ENCODE data around the gene UGT1A7.
"Not testable (repeated sequence)": the region's sequence is repeated elsewhere in the genome, so short reads cannot be mapped to it uniquely, and the experiment has no call there.

Gene UGT1A7

GRCh38 chr2:233680361-233681045 lies 1.2 kb upstream of the UGT1A7 start:
- DNase-seq (ENCODE audit: low read depth in 1 of 2, low spot score in 1 of 2) = no peak

- no peak for DNase-seq (ENCODE audit: low read depth in 1 of 2, low spot score in 1 of 2)
Observed at GRCh38 chr2:233684640-233685039, 2.9 kb downstream of the UGT1A7 start.

DNA sequence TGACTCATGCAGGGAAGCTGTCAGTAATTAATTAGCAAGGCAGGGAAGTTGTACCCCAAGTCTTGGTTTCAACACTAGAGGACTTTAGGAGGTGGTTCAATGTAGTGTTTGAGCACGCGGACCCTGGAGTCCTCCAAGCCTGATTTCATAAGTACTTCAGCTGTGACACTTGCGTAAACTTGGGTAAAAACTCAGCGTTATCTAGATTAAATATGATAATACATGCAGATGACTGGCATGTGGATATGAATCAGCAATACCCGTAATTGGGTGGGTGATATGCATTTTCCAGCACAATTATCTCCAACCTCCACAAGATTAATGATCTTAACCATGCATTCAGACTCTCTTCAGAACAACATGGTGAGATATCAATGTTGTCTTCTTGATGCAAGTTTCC lies 5.2 kb downstream of the UGT1A7 start:
- DNase-seq (ENCODE audit: low read depth in 1 of 2, low spot score in 1 of 2) = no peak

GRCh38 chr2:233688341-233688740 lies 6.6 kb downstream of the UGT1A7 start:
- DNase-seq (ENCODE audit: low read depth in 1 of 2, low spot score in 1 of 2) = no peak

DNA sequence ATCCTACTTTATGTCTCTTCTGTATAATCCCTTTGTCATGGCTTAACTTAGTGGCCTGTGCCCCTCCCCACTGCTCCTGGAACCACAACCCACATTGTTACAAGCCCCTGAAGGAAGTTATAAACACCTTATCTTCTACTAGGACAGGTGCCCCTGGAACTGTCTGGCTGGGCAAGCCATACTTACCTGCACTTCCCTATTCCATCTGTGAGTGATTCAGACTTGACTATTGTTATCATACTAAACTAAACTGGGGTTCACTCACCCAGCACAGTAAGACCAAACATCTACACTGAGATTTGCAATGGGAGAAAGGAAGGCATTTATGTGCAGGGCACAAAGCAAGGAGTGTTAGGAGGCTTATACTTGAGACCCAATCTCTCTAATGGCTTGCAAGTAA lies 7.3 kb downstream of the UGT1A7 start:
- DNase-seq (ENCODE audit: low read depth in 1 of 2, low spot score in 1 of 2) = no peak

- DNase-seq (ENCODE audit: low read depth in 1 of 2, low spot score in 1 of 2) = no peak
Observed at GRCh38 chr2:233689501-233689900, 7.8 kb downstream of the UGT1A7 start.

DNA sequence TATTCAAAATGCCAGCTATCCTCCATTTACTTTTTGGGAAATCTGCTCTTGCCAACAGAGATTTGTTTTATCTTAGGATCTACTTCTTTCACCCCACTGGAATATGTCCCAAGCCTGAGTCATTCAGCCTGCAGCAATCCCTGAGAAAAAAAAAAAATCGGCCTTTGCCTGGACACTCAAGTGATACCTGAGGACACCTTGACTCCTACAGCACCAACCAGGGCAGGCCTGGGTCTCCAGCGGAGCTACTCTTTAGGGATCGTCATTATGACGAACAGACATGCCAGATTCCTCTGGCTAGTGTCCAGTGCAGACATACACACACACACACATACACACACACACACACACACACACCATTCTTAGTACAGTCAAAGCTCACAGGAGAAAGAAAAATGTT lies 8.7 kb downstream of the UGT1A7 start:
- DNase-seq (ENCODE audit: low read depth in 1 of 2, low spot score in 1 of 2) = no peak

DNA sequence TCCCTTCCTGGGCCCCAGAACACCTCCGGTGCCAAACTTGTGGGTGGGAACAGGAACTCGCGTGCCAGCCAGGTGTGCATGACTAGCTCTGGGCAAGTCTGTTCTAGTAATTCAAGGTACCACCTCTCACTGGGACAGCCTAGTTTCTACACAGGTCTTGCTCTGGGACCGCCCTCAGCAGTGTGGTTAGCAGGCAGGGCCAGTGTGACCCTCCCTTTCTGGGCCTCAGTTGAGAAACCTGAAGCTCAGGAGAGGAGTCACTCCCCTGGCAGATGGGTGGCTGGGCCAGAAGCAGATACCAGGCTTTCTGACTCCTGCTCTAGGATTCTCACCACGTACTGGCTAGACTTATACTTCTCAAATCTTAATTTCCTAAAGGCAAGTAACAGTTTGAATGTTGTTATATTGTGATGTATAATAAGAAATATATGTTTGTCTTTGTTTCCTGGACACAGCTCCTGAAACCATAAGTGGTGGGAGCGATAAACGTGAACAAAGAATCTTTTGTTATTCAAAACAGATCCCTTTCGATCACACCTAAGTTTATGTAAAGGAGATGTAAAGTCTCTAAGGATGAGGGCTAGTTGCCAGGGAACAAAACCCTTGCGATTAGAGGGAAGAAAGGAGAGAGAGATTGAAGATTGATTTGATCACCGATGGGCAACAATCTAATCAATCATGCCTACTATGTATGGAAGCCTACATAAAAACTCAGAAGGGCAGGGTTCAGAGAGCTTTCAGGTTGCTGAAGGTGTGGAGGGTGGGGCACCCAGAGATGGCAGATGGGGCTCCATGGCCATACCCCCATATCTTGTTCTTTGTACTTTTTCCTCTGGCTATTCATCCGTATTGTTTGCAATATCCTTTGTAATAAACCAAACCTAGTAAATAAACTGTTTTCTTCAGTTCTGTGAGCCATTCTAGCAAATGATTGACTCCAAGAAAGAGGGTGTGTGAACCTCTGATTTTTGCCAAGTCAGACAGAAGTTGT lies 10.0 kb downstream of the UGT1A7 start:
- DNase-seq (ENCODE audit: low read depth in 1 of 2, low spot score in 1 of 2) = no peak

DNA sequence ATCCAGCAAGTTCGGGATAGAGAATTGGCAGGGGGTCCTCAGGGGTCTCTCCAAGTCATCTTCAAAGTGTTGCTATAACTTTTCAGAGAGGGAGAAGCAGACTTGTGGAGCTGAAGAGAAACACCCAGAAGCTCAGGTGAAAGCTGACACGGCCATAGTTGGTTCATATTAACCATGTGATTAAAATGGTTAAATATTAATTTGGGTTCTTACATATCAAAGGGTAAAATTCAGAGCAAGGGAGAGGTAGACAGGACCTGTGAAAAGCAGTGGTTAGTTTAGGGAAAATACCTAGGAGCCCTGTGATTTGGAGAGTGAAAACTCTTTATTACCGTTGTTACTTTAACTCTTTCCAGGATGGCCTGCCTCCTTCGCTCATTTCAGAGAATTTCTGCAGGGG lies 10.9 kb downstream of the UGT1A7 start, which contains the start of gene UGT1A6:
UGT1A6 (plus strand) TSS at position 243 of the 400 bp plus-strand sequence; CDS start at position 358, 115 bp downstream.
- DNase-seq (ENCODE audit: low read depth in 1 of 2, low spot score in 1 of 2) = no peak

DNA sequence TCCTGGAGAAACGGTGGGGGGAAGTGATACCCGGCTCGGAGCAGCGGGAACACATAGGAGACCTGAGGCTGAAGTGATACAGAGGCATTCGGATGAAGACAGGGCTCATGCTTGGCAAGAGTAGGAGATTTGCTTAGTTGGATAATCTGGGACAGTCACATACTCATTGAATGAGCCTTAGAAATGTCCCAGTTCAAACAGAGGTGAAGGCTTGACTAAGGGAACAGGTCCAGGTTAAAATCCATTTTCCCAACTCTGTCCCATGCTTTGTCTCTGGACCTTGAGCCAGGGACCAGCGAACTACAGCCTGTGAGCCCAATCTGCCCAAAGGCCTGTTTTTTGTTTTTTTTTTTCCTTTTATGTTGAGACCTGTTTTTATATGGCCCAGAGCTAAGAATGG lies 12.3 kb downstream of the UGT1A7 start:
- no peak for DNase-seq (ENCODE audit: low read depth in 1 of 2, low spot score in 1 of 2)

DNA sequence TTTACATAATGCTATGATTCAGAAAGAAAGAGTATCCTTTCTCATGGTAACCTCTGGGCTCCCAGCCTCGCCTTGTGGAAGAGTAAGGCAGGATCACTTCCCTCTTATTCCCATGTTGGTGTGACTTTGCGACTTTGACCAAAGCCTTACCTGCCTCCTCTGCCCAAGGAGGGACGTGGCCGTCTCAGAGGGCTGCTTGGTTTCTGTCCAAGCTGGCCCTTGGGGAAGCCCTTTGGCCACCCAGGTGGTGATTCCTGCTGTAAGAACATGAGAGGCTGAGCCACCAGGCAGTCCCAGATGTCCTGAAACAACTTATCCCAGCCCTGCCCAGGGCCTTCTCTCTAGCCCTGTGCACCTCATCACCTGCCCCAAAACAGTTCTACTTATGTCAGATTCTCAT lies 17.0 kb downstream of the UGT1A7 start:
- no peak for DNase-seq (ENCODE audit: low read depth in 1 of 2, low spot score in 1 of 2)

DNA sequence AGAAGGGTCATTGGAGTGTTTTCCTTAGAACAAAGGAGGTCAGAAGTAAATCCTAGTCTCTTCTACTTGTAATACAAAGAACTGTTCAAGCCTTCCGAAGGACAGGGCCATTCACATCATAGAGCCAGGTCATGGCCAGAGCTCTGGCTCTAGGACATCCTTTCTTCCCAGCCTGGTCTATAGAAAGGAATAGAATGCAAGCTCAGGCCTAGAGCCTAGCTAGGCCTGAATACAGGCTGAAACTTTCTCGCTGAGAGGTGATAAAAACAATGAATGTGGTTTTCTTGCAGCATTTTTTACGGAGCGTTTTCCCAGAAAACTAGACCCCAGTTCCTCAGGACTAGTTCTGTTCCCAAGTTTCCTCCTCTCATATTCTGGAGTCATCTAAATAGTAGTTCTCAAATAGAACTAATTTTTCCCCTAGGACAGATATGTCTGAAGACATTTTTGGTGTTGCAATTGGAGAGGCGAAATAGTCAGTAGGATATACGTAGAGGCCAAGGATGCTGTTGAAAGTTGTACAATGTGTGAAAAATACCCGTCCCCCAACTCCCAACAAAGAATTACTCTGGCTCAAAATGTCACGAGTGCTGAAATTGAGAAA lies 17.8 kb downstream of the UGT1A7 start:
- DNase-seq (ENCODE audit: low read depth in 1 of 2, low spot score in 1 of 2) = no peak

DNA sequence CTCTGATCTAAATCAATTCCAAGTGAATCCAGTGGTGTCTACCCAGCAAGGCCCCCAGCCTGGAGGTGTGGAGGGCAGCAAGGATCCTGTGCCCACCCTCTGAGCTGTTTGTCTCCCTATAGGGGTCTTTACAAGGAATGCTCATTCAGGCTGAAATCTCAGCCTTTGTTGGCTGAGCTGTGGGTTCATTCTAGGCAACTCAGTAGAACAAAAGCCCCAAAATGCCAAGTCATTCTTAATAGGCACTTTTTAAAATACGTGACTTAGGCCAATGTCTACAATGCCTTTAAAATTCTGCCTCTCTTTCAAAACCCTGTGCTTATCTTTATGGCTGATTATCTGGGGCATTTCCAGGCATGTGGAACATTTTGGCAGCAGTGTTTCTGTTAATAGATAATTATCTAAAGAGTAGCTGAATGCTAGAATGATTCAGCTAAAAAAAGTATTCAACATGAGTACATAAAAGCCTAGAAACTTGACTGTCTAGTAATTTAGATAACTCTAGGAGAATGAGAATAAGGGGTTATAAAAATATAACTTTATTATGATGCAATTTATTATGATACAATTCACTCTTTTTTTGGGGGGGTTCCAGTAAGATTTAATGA lies 18.4 kb downstream of the UGT1A7 start:
- no peak for DNase-seq (ENCODE audit: low read depth in 1 of 2, low spot score in 1 of 2)

GRCh38 chr2:233700842-233701241 lies 19.1 kb downstream of the UGT1A7 start:
- not testable (repeated sequence) for DNase-seq (ENCODE audit: low read depth in 1 of 2, low spot score in 1 of 2)

GRCh38 chr2:233702238-233702637 lies 20.5 kb downstream of the UGT1A7 start:
- no peak for DNase-seq (ENCODE audit: low read depth in 1 of 2, low spot score in 1 of 2)

DNA sequence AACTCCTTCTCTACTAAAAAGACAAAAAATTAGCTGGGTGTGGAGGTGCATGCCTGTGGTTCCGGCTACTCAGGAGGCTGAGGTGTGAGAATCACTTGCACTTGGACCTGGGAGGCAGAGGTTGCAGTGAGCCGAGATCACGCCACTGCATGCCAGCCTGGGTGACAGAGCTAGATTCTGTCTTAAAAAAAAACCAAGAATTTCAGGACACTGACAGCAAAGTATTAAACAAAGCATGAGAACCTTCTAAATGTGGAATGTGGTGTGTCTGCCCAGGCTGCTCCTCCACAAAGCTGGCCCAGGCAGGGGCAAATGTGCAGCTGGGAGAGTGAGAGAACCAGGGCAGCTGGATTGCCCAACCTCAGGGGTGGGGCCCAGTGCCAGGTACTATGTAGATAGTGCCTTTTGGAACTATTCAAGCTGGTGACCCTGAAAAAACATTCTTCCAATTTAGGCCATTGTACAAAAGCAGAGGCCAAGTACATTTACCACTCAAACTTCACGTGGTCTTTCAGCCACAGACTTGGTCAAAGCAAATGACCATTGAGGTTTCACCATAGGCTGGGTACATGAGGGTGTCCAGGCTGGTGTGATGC lies 24.3 kb downstream of the UGT1A7 start:
- DNase-seq (ENCODE audit: low read depth in 1 of 2, low spot score in 1 of 2) = no peak

GRCh38 chr2:233706720-233707119 lies 25.0 kb downstream of the UGT1A7 start:
- no peak for DNase-seq (ENCODE audit: low read depth in 1 of 2, low spot score in 1 of 2)

DNA sequence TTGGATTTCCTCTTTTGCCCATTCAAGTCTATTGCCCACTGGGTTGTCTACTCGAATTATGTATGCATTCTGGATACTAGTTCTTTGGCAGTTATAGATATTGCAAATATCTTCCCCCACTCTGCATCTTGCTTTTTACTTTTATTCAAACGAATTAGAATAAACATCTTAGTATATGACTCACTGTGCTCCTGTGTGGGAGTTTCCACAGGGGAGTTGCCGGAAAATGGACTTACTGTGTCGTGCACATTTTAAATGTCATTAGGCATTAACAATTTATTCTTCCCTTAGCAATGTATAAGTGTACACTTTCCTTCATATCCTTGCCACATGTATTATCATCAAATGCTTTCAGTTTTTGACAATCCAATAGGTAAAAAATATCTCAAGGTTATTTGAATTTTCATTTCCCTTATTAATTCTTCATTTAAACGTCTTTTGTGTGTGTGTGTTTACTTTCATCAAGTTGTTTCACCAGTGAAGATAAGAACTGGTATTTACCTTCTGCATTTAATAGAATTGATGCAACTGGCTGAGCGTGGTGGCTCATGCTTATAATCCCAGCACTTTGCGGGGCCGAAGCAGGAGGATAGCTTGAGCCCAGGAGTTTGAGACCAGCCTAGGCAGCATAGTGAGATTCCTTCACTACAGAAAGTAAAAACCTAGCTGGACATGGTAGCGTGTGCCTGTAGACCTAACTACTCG lies 26.4 kb downstream of the UGT1A7 start:
- DNase-seq (ENCODE audit: low read depth in 1 of 2, low spot score in 1 of 2) = no peak

GRCh38 chr2:233708942-233709341 lies 27.2 kb downstream of the UGT1A7 start:
- no peak for DNase-seq (ENCODE audit: low read depth in 1 of 2, low spot score in 1 of 2)

GRCh38 chr2:233711312-233712008 lies 29.8 kb downstream of the UGT1A7 start:
- DNase-seq (ENCODE audit: low read depth in 1 of 2, low spot score in 1 of 2) = peak; percentile 39 to 54
